ENCODE results near the gene BCL7A.
"Not testable (repeated sequence)": the region's sequence is repeated elsewhere in the genome, so short reads cannot be mapped to it uniquely, and the experiment has no call there.

Gene BCL7A

DNA sequence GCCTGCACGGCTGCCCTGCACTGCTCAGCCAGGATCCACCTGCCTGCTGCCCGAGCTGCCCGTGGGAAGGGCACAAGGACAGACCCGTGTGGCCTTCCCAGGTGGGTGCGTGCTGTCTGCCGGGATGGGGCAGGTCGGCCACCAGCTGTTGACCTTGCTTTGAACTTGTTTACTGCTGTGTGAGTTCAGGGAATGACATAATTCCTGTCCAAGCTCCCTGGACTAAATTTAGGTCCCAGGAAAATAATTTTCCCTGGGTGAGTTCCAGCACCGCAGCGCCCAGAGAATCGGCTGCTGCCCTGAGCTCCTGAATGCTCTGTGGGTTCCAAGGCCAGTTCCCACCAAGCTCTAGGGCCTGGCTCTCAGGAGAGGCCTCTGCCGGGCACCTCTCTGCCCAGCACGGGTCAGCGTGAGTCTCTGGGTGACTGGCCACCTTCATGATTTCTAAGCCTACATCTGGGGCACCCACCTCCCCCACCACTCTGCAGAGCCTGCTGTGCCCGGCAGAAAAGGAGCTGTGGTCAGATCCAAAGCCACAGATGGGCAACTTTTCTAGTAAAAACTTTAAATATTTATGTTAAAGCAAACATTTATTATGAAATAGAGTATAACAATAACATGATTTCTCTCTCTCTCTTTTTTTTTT, 29.7 kb downstream of the BCL7A start:
- H3K4me3 ChIP-seq (ENCODE audit: control insufficient read depth, low read depth, low read length): no peak overlapping the region
- DNase-seq (ENCODE audit: low read depth): no peak
- TF ChIP-seq, protein P1, sequence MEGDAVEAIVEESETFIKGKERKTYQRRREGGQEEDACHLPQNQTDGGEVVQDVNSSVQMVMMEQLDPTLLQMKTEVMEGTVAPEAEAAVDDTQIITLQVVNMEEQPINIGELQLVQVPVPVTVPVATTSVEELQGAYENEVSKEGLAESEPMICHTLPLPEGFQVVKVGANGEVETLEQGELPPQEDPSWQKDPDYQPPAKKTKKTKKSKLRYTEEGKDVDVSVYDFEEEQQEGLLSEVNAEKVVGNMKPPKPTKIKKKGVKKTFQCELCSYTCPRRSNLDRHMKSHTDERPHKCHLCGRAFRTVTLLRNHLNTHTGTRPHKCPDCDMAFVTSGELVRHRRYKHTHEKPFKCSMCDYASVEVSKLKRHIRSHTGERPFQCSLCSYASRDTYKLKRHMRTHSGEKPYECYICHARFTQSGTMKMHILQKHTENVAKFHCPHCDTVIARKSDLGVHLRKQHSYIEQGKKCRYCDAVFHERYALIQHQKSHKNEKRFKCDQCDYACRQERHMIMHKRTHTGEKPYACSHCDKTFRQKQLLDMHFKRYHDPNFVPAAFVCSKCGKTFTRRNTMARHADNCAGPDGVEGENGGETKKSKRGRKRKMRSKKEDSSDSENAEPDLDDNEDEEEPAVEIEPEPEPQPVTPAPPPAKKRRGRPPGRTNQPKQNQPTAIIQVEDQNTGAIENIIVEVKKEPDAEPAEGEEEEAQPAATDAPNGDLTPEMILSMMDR (IDR thresholded peaks at IDR 0.05; ENCODE audit: control insufficient read depth, insufficient read depth, low read depth, low read length, missing control alignments): no peak

DNA sequence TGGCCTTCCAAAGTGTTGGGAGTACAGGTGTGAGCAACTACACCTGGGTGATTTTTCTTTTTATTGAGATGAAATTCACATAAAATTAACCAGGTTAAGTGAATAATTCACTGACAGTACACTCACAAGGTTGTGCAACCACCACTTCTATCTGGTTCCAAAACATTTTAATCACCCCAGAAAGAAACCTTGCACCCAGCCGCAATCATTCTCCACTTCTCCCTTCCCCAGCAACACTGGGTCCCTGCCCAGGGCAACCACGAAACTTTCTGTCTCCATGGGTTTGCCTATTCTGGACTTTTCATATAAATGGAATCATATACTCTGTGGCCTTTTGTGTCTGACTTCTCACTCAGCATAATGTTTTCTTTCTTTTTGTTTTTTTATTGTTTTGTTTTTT, 30.6 kb downstream of the BCL7A start:
- no peak overlapping the region for H3K4me3 ChIP-seq (ENCODE audit: control insufficient read depth, low read depth, low read length)
- TF ChIP-seq, protein P1 (IDR thresholded peaks at IDR 0.05; ENCODE audit: control insufficient read depth, insufficient read depth, low read depth, low read length, missing control alignments): no peak
- no peak for DNase-seq (ENCODE audit: low read depth)

DNA sequence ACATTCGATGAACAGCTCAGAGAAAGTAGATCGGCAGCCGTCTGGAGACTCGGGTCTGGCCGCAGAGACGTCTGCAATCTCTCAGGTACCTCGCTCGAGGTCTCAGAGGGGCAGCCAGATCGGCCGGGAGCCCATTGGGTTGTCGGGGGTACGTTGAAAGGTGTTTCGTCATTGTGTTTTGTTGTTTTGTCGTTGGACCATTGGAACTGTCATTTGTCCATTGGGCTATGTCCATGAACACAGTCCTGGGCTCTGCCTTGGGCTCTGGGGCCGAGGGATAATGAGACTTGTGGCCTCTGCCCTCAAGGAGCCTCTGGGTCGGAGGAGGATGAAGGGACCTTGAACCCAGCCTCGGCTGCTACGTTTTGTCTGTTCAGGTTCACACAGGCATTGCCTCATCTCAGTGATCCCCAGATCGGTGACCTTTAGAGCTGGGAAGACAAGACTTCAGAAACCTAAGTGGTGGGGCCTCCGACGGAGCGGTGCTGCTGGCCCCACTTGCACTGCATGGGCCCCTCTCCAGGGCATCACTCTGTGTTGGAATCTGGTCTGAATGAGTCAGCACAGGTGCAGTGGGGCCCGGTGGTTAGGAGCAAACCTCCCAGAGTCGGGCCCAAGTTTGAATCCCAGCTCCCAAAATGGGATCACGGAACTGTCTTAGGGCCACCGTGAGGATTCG, 33.3 kb downstream of the BCL7A start:
- TF ChIP-seq, protein P1 (IDR thresholded peaks at IDR 0.05; ENCODE audit: control insufficient read depth, insufficient read depth, low read depth, low read length, missing control alignments): no peak
- DNase-seq (ENCODE audit: low read depth): no peak
- no peak overlapping the region for H3K4me3 ChIP-seq (ENCODE audit: control insufficient read depth, low read depth, low read length)

DNA sequence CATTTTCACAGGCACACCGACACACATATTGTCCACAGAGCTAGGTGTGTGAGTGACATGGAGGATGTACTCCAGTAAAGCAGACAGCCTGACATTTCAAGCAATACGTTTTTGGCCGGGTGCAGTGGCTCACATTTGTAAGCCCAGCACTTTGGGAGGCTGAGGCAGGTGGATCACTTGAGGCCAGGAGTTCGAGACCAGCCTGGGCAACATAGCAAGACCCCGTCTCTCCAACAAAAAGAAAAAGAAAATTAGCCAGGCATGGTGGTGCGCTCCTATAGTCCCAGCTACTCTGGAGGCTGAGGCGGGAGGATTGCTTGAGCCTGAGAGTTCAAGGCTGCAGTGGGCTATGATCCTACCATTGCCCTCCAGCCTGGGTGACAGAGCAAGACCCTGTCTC, 34.7 kb downstream of the BCL7A start:
- H3K4me3 ChIP-seq (ENCODE audit: control insufficient read depth, low read depth, low read length); DNase-seq (ENCODE audit: low read depth): not testable (repeated sequence)

DNA sequence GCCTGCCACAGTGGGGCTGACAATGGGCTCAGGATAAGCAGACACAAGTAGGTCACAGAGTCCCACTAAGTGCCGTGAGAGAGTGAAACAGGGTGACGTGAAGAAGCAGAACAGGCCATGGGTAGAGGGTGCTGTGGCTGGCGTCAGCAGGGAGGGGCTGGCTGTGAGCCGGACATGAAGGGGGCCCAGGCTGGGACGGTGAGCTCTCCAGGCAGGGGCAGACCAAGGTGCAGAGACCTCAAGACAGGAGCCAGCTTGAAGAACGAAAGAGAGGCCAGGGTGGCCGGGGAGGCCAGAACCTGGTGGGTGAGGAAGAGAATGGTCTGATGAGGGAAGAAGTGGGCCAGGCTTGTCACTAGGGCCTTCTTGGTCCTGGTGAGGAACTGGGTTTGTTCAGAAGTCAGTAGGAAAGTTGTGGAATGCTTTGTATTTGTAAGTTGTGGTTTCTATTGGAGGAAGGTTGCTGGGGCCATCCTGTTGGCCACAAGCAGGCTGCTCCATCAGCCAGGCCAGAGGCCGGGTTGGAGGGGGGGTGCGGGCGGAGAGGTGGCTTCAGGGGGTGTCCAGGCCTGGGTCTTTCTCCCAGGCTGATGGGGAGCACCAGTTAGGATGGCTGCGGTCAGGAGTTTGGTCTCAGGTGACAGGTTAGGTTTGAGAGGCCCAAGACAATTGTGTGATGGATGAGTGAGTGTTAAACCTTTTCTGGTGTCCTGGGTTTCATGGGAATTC, 35.5 kb downstream of the BCL7A start:
- H3K4me3 ChIP-seq (ENCODE audit: control insufficient read depth, low read depth, low read length): no peak overlapping the region
- no peak for DNase-seq (ENCODE audit: low read depth)
- TF ChIP-seq, protein P1 (IDR thresholded peaks at IDR 0.05; ENCODE audit: control insufficient read depth, insufficient read depth, low read depth, low read length, missing control alignments): no peak

DNA sequence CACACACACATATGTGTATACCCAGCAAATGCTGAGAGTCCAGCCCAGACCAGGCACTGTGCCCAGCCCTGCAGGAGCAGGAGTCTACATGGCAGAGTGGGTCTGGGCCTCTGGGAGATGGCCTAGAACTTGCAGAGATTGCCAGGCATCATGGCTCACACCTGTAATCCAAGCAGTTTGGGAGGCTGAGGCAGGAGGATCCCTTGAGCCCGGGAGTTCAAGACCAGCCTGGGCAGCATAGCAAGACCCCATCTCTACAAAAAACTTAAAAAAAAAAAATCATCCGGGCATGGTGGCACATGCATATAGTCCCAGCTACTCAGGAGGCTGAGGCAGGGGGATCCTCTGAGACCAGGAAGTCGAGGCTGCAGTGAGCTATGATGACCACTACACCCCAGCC, 36.1 kb downstream of the BCL7A start:
- H3K4me3 ChIP-seq (ENCODE audit: control insufficient read depth, low read depth, low read length): no peak overlapping the region
- DNase-seq (ENCODE audit: low read depth): no peak
- TF ChIP-seq, protein P1 (IDR thresholded peaks at IDR 0.05; ENCODE audit: control insufficient read depth, insufficient read depth, low read depth, low read length, missing control alignments): no peak

Data from AG09309 (cell line).